Neural cell (in vitro differentiated cells): ENCODE data around the gene TP53TG5.

ENCODE experiments used
- EZH2 ChIP-seq: fragments of 200-600, 300-800 bp; shearing (Covaris generic), sonication (generic); IDR thresholded peaks from 2 replicates; pipeline ENCODE4 v1.6.1; 2014; ENCODE audit warnings: antibody characterized with exemption, low read length, borderline replicate concordance, mild to moderate bottlenecking; ENCODE audit not compliant: insufficient read depth, poor library complexity, severe bottlenecking
- TAF1 ChIP-seq: IDR thresholded peaks from 2 replicates; pipeline ENCODE4 v1.6.1; 2012; ENCODE audit warnings: low read depth
- TF ChIP-seq, protein P1 (sequence below): fragments of 450-650 bp; IDR thresholded peaks from 2 replicates; pipeline ENCODE4 v1.5.1; 2014; ENCODE audit warnings: antibody characterized with exemption, mild to moderate bottlenecking, moderate library complexity; ENCODE audit not compliant: poor library complexity, severe bottlenecking

DNA sequence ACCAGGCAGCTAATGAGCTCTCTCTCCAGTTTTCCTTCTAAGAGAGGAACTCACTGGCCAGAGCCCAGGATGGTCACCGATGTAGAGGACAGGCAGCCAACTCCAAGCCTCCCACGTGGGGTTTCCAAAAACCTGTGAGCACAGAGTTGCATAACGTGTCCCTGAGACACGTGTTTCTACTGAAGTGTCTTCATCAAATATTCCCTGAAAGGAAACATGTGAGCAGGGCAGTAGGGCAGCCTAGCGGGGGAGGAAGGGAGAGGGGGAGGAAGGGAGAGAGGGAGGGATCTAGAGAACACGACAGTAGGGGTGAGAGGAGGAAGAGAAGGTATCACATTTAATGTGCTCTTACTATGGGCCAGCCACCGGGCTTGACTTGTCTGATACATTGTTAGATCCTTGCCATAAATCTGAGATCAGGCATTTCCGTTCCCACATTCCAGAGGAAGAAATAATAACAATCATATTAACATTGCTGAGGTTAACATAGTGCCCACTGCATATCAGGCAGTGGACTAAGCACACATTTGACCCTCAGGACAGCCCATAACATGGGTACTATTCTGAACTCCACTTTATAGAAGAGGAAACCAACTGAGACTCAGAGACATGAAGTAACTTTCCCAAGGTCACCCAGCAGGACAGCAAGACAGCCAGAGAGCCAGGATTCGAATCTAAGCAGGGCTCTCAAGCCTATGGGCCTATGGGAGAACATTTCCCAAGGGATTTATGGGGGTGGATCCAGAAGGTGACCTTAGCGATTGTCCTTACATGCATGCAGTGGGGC lies 19.6 kb downstream of the TP53TG5 start:
- TF ChIP-seq, protein P1, sequence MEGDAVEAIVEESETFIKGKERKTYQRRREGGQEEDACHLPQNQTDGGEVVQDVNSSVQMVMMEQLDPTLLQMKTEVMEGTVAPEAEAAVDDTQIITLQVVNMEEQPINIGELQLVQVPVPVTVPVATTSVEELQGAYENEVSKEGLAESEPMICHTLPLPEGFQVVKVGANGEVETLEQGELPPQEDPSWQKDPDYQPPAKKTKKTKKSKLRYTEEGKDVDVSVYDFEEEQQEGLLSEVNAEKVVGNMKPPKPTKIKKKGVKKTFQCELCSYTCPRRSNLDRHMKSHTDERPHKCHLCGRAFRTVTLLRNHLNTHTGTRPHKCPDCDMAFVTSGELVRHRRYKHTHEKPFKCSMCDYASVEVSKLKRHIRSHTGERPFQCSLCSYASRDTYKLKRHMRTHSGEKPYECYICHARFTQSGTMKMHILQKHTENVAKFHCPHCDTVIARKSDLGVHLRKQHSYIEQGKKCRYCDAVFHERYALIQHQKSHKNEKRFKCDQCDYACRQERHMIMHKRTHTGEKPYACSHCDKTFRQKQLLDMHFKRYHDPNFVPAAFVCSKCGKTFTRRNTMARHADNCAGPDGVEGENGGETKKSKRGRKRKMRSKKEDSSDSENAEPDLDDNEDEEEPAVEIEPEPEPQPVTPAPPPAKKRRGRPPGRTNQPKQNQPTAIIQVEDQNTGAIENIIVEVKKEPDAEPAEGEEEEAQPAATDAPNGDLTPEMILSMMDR, result no peak
- TF ChIP-seq TAF1 (no peak), EZH2 (no peak)
